HepG2 (cell line): ENCODE measurements around the gene MRPL38. TPM values are rescaled to one million over a fixed set of nuclear protein-coding genes. Genes with fewer than 3 reads are reported as not detected.

Experiments
- ATF5 ChIP-seq: sonication (generic); formaldehyde crosslinking; IDR thresholded peaks from 2 replicates; pipeline ENCODE4 v1.4.0; 2020; ENCODE audit warnings: mild to moderate bottlenecking, low read depth, missing genetic modification reagents
- FOXA3 ChIP-seq: IDR thresholded peaks from 2 replicates; pipeline ENCODE4 v1.6.1; 2016; ENCODE audit warnings: missing genetic modification reagents, missing compliant biosample characterization
- KDM3A ChIP-seq: IDR thresholded peaks from 2 replicates; pipeline ENCODE4 v1.6.1; 2018; ENCODE audit warnings: low read depth, missing compliant biosample characterization
- KDM5A ChIP-seq: fragments of 200-600 bp; sonication (generic); IDR thresholded peaks from 2 replicates; pipeline ENCODE4 v1.7.0; 2018; ENCODE audit warnings: antibody characterized with exemption, mild to moderate bottlenecking, low read length, borderline replicate concordance
- NCOA5 ChIP-seq: sonication (generic); formaldehyde crosslinking; IDR thresholded peaks from 2 replicates; pipeline ENCODE4 v1.4.0; 2020; ENCODE audit warnings: missing genetic modification reagents
- NFKB2 ChIP-seq: sonication (generic); formaldehyde crosslinking; IDR thresholded peaks from 2 replicates; pipeline ENCODE4 v1.4.0; 2020; ENCODE audit warnings: missing genetic modification reagents, borderline replicate concordance
- PHF21A ChIP-seq: sonication (generic); formaldehyde crosslinking; IDR thresholded peaks from 2 replicates; pipeline ENCODE4 v1.5.0; 2020; ENCODE audit warnings: mild to moderate bottlenecking, missing genetic modification reagents
- POLR2A ChIP-seq, 2 experiments: IDR thresholded peaks; 2 replicates each; pipeline ENCODE4 v1.6.1; 2011; ENCODE audit warnings: low read depth in 2 of 2, low read length in 2 of 2, mild to moderate bottlenecking in 1 of 2, moderate library complexity in 1 of 2; ENCODE audit not compliant: insufficient read depth in 1 of 2
- RNF2 ChIP-seq: fragments of 450-650 bp; conservative IDR thresholded peaks from 2 replicates; pipeline ENCODE4 v1.6.1; 2016; ENCODE audit warnings: low read depth
- ZBTB40 ChIP-seq, 2 experiments: fragments of 450-650 bp in 1 of 2; sonication (generic) in 1 of 2; formaldehyde crosslinking in 1 of 2; IDR thresholded peaks; 2 replicates each; pipeline versions ENCODE4 v1.6.1 to v1.8.0; 2016 to 2022; ENCODE audit warnings: antibody characterized with exemption in 1 of 2, mild to moderate bottlenecking in 1 of 2, missing genetic modification reagents in 1 of 2
- ZBTB49 ChIP-seq: sonication (generic); formaldehyde crosslinking; IDR thresholded peaks from 2 replicates; pipeline ENCODE4 v1.4.0; 2020; ENCODE audit warnings: missing genetic modification reagents, borderline replicate concordance
- ZNF136 ChIP-seq: sonication (generic); formaldehyde crosslinking; IDR thresholded peaks from 2 replicates; pipeline ENCODE4 v1.8.1; 2022; ENCODE audit warnings: low read depth, mild to moderate bottlenecking, moderate library complexity, missing genetic modification reagents
- ZNF20 ChIP-seq: sonication (generic); formaldehyde crosslinking; IDR thresholded peaks from 2 replicates; pipeline ENCODE4 v1.4.0; 2020; ENCODE audit warnings: mild to moderate bottlenecking, moderate library complexity, missing genetic modification reagents
- ZNF512 ChIP-seq: sonication (generic); formaldehyde crosslinking; IDR thresholded peaks from 2 replicates; pipeline ENCODE4 v1.4.0; 2020; ENCODE audit warnings: mild to moderate bottlenecking, missing genetic modification reagents
- polyA plus RNA-seq, 8 experiments: library from polyadenylated mRNA; depleted of rRNA in 3 of 8; stranded (reverse) in 7 of 8; unstranded in 1 of 8; fragments of >200 nt; fragmentation: Illumina TruSeq in 4 of 8; extraction: Trizol in 4 of 8; gene quantifications; 2 replicates each; pipeline versions ENCODE4 v1.2.1 to v1.2.3, GENCODE V29; 2011 to 2016; ENCODE audit warnings: low read depth in 4 of 8, missing spikeins in 1 of 8, mixed read lengths in 1 of 8; ENCODE audit not compliant: insufficient read depth in 1 of 8
- total RNA-seq, 5 experiments: library from RNA; depleted of rRNA; stranded (reverse); fragments of >200 nt; fragmentation: Illumina TruSeq; extraction: Trizol; gene quantifications; 2 replicates each; pipeline ENCODE4 v1.2.3, GENCODE V29; 2016; ENCODE audit warnings: low read depth in 1 of 5

Gene MRPL38
- total and polyA plus RNA-seq, 2 of the 13 experiments (the other 11 are each of a cell fraction or from before 2014, with no cell fraction given) = 83.7 to 125 TPM

- TF ChIP-seq ZBTB40 (IDR thresholded peaks at IDR 0.05) (no peak), ZBTB40 (CRISPR knock-in tag; IDR thresholded peaks at IDR 0.05) (no peak; the same call in 1 of the 2 replicates), POLR2A (IDR thresholded peaks at IDR 0.05; ENCODE audit: insufficient read depth in 1 of 2, low read depth in 2 of 2, low read length in 2 of 2) (peak in 1 of 2 experiments; percentile 54; a peak in 1 of 4 replicates), NFKB2 (CRISPR knock-in tag) (peak; percentile 69), KDM5A (no peak; the same call in 1 of the 2 replicates), ZBTB49 (CRISPR knock-in tag) (0 out of 2 replicates have a peak, but pooled peaks have one; percentile 3), ZNF20 (CRISPR knock-in tag) (peak; percentile 51; the same call in 1 of the 2 replicates), PHF21A (CRISPR knock-in tag) (no peak; the same call in 1 of the 2 replicates), ZNF512 (CRISPR knock-in tag) (no peak), NCOA5 (CRISPR knock-in tag) (no peak; the same call in 1 of the 2 replicates), RNF2 (no peak), FOXA3 (CRISPR knock-in tag) (no peak; the same call in 1 of the 2 replicates), KDM3A (CRISPR knock-in tag) (no peak), ATF5 (CRISPR knock-in tag) (no peak), ZNF136 (CRISPR knock-in tag) (no peak)
Measured at GRCh38 chr17:75876938-75877751, 27.5 kb downstream of the MRPL38 start (continued).
